ENCODE measurements around the gene ME3.

DNA sequence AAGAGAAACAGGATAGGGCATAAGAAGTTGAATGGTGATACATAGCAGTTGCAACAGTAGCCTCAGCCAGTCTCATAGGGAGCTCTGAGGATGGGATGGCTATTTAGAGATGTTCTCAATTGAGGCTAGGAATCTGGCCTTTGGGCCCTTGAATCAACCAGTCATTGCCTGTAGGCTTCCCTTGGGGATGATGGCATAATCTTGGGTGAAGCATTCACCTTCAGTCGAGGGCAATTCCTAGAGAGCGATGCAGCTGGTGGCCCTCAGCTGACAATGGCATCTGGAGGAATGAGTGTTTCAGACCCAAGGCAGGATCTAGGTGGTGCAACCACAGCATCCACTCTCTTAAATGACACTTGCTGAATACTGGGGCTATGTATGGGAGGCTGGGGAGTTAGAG, 236.7 kb downstream of the ME3 start:
- TF ChIP-seq, protein P1, sequence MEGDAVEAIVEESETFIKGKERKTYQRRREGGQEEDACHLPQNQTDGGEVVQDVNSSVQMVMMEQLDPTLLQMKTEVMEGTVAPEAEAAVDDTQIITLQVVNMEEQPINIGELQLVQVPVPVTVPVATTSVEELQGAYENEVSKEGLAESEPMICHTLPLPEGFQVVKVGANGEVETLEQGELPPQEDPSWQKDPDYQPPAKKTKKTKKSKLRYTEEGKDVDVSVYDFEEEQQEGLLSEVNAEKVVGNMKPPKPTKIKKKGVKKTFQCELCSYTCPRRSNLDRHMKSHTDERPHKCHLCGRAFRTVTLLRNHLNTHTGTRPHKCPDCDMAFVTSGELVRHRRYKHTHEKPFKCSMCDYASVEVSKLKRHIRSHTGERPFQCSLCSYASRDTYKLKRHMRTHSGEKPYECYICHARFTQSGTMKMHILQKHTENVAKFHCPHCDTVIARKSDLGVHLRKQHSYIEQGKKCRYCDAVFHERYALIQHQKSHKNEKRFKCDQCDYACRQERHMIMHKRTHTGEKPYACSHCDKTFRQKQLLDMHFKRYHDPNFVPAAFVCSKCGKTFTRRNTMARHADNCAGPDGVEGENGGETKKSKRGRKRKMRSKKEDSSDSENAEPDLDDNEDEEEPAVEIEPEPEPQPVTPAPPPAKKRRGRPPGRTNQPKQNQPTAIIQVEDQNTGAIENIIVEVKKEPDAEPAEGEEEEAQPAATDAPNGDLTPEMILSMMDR (IDR thresholded peaks at IDR 0.05) = no peak
- TF ChIP-seq POLR2A (IDR thresholded peaks at IDR 0.05) = no peak
